GM12892 (cell line): ENCODE measurements around the gene NELL1.

Experiments used
- DNase-seq: peaks from one replicate; pipeline ENCODE4 v3.0.0; 2011; ENCODE audit not compliant: insufficient read length
- FAIRE-seq: peaks from 2 replicates; lab custom pipeline; 2011; peaks lifted over from hg19 to GRCh38; lab: Jason Lieb, UNC
- POLR2A ChIP-seq: IDR thresholded peaks from 2 replicates; pipeline ENCODE4 v1.6.1; 2011; ENCODE audit warnings: low read depth, low read length, control low read depth
- POLR2AphosphoS5 ChIP-seq: IDR thresholded peaks from 2 replicates; pipeline ENCODE4 v1.6.1; 2011; ENCODE audit warnings: low read depth, low read length, control low read depth
- TAF1 ChIP-seq: IDR thresholded peaks from 2 replicates; pipeline ENCODE4 v1.6.1; 2011; ENCODE audit warnings: low read depth, mild to moderate bottlenecking, control low read depth, low read length, borderline replicate concordance

NELL1 gene

DNA sequence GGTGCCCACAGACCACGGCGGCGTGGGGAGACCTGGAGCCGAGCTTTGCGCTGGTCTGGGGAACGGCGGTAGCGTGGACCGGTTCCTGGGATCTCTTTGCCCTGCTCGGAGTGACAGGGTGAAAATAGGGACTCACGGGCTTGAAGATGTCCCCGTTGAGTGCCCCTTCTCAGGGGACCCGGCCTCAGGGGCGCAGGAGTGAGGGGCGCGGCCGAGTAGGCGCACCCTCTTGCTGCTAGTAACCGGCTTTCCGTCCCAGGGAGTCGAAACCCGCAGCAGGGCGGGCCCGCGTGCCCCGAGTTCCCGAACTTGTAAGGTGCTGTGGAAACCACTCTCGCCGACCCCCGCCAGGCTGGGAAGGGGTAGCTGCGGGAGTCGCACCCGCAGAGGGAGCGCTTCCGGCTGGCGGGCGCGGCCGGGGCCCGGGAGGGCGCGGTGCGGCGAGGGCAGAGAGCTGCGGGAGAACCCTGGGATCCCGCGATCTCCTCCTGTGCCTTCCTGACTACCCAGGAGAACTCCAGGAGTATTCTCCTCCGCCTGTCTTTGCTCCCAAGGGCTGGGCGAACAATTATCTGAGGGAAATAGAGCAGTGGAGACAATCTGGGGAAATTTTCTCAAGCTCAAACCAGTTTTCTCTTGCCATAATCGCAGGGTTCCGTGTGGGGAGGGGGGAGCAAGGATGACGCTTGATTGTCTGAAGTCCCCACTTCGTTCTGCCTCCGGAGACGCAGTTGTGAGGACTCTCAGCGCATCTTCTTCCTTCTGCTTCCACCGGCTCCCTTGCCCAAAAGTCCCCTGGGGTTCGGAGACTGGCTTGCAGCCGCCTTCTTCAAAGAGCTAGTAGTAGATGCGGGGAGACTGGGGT is 666 bp downstream of the NELL1 start:
- DNase-seq (no peak), FAIRE-seq (no peak)
- TF ChIP-seq POLR2AphosphoS5 (no peak), TAF1 (no peak)

DNA sequence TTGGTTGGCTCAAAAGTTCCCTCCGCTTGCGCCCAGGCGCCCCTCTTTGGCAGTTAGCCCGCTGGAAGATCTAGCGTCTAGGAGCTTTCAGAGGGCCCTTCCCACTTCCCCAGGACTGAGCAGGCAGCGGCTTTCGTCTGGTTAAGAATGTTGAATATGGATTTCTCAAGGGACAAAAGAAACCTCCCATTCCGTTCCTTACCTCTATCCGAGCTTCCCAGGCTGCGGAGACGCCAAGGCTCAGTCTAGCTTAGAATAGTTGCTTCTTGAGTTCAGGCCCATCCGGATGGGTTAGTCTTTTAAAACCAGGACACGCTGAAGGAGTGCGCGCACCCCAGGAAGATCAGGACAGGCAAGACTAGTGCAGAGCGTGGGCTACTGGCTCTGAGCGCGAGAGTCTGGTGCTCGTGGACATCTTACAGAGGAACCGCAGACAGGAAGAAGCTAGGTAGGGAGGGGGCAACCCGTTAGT is 1.6 kb downstream of the NELL1 start:
- no peak for DNase-seq
- no peak for FAIRE-seq
- TF ChIP-seq POLR2AphosphoS5 (no peak), POLR2A (no peak), TAF1 (no peak)

DNA sequence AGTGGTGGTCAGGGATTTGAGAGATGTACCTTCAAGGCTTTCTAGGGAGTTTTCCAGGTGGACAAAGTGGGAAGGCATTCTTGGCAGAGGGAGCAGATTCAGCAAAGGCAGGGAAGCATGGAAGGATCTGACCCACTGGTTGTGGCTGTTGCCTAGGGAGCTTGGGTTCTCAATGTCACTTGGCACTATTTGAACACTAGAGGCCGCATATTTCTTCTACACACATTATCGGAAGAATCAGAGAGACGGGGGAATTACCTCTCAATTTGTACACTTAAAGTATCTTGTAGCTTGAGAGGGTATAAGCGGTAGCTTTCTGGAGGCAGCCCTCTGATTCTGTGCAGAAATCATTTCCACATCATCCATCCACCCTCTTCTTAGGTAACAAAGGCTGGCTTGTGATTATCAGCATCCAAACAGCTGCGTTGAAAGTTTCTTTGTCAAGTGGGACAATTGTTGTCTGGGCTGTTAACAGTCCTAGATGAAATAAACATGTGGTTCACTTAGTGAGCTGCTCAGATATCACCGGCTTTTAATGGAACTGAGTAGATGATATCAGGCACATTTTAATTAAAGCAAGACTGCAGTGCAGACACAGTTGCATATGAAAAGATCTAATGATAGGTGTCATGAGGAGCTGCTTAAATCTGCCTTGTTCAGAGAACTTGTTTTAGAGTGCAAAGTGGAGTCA is 2.6 kb downstream of the NELL1 start:
- no peak for TF ChIP-seq POLR2AphosphoS5
- TF ChIP-seq TAF1: no peak
- no peak for TF ChIP-seq POLR2A
- FAIRE-seq (no peak), DNase-seq (no peak)

DNA sequence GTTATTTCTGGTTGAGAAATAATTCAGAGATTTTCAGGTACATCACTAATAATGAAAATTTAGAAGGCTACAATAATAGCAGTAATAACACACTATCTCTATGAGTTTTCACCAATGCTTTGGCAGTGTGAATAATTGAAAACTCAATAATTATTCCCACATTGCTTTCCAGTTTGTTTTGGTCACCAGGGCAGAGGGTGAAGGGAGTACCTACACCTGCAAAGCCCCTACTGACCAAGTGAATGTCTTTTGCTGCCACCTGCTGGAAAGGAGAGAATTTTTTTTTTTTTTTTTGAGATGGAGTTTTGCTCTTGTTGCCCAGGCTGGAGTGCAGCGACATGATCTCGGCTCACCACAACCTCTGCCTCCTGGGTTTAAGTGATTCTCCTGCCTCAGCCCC is 3.2 kb downstream of the NELL1 start:
- DNase-seq: no peak
- FAIRE-seq: no peak
- TF ChIP-seq POLR2A: no peak
- no peak for TF ChIP-seq TAF1
- no peak for TF ChIP-seq POLR2AphosphoS5

GRCh38 chr11:20676658-20677057 is 7.3 kb downstream of the NELL1 start:
- TF ChIP-seq POLR2A: no peak
- no peak for TF ChIP-seq TAF1
- TF ChIP-seq POLR2AphosphoS5: no peak
- no peak for DNase-seq
- FAIRE-seq: no peak

GRCh38 chr11:20688761-20689160 is 19.4 kb downstream of the NELL1 start:
- no peak for TF ChIP-seq POLR2AphosphoS5
- TF ChIP-seq TAF1: no peak
- TF ChIP-seq POLR2A: no peak
- DNase-seq (no peak), FAIRE-seq (no peak)

DNA sequence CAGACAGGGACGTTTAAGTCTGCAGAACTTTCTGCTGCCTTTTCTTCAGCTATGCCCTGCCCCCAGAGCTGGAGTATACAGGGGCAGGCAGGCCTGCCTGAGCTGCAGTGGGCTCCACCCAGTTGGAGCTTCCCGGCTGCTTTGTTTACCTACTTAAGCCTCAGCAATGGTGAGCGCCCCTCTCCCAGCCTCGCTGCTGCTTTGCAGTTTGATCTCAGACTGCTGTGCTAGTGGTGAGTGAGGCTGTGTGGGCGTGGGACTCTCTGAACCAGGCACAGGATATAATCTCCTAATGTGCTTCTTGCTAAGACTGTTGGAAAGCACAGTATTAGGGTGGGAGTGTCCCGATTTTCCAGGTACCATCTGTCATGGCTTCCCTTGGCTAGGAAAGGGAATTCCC is 38.5 kb downstream of the NELL1 start:
- DNase-seq: no peak
- TF ChIP-seq TAF1: no peak
- no peak for TF ChIP-seq POLR2AphosphoS5
- TF ChIP-seq POLR2A: no peak
- FAIRE-seq: no peak

DNA sequence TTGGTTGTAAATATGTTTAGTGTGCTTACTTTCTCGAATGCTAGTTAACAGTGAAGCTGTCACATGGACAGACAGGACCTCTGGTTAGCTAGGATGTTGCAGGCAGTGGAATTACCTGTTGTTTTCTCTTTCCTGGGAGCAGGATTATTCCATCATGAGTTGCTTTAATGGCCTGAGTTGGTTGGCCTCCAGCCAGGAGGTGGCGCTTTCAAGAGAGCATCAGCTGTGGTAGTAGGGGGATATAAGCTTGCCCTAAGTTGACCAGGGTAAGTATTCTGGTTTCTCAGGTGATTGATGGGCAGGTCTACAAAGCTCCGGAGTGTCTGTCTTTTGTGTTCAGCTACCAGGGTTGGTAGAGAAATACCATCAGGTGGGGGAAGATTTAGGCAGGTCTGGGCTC is 43.5 kb downstream of the NELL1 start:
- DNase-seq: no peak
- no peak for FAIRE-seq
- no peak for TF ChIP-seq POLR2AphosphoS5
- no peak for TF ChIP-seq POLR2A
- TF ChIP-seq TAF1: no peak

- TF ChIP-seq POLR2A: no peak
- DNase-seq (no peak), FAIRE-seq (no peak)
Observed at GRCh38 chr11:20715464-20715863, 46.1 kb downstream of the NELL1 start.

- no peak for DNase-seq
- no peak for FAIRE-seq
- no peak for TF ChIP-seq POLR2AphosphoS5
- TF ChIP-seq POLR2A: no peak
- TF ChIP-seq TAF1: no peak
Observed at GRCh38 chr11:20715931-20716330, 46.5 kb downstream of the NELL1 start.

DNA sequence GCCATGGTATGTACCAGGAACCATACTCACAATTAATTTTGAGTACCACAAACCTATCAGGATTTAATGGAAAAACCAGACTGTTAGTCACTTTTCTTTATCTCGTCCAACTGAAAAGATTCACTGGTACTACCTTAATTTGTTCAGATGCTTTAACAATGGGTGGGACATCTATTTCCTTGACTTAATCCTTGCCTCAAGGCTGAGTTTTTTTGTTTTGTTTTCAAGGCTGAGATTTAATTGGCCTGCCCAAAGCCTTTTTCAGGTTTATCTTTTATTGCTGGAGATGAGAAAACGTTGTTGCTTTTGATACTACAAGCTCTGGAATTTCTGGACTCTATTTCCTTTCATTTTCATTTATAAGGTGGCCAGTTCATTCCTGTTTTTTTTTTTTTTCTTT is 50.4 kb downstream of the NELL1 start:
- FAIRE-seq (no peak), DNase-seq (no peak)
- TF ChIP-seq POLR2A: no peak
- TF ChIP-seq TAF1: no peak
- TF ChIP-seq POLR2AphosphoS5: no peak

- TF ChIP-seq POLR2A (no peak), POLR2AphosphoS5 (no peak), TAF1 (no peak)
- FAIRE-seq (no peak), DNase-seq (no peak)
Observed at GRCh38 chr11:20723366-20723765, 54.0 kb downstream of the NELL1 start.

- DNase-seq (no peak), FAIRE-seq (no peak)
- TF ChIP-seq TAF1 (no peak), POLR2A (no peak), POLR2AphosphoS5 (no peak)
Observed at GRCh38 chr11:20729597-20730105, 60.3 kb downstream of the NELL1 start.
